H1 (cell line): ENCODE data around the gene GADD45B. TPM values are rescaled to one million over a fixed set of nuclear protein-coding genes. Genes with fewer than 3 reads are reported as not detected.
A peak's percentile ranks its signal among the peaks of the same experiment; 100 is the strongest.

Experiments used
- CTCF ChIA-PET: fragments of 300-600 bp; sonication (Branson Sonifier 250); formaldehyde crosslinking; loops from one replicate; lab custom pipeline; 2021; ENCODE audit not compliant: partially characterized antibody; lab: Charles Lee
- POLR2A ChIA-PET: fragments of 300-600 bp; sonication (Branson Sonifier 250); formaldehyde crosslinking; loops from one replicate; lab custom pipeline; 2021; ENCODE audit warnings: inconsistent platforms; ENCODE audit not compliant: partially characterized antibody; lab: Charles Lee
- DNase-seq, 2 experiments: peaks; one replicate each; pipeline versions ENCODE4 v3.0.0 to v3.0.0-alpha.2; 2010 to 2022; ENCODE audit warnings: low spot score in 2 of 2, low read depth in 1 of 2, mixed read lengths in 1 of 2
- FAIRE-seq: peaks from 2 replicates; lab custom pipeline; 2011; peaks lifted over from hg19 to GRCh38; lab: Jason Lieb, UNC
- H2AFZ ChIP-seq: 2 replicates; pipeline ENCODE4 v1.8.1; 2012; ENCODE audit warnings: low read length, inconsistent platforms
- H2AK5ac ChIP-seq: 2 replicates; pipeline ENCODE4 v1.6.1; 2013; ENCODE audit warnings: low read depth, low read length
- H2BK120ac ChIP-seq: replicated peaks from 2 replicates; pipeline ENCODE3; 2013; ENCODE audit warnings: low read depth, low read length, inconsistent platforms
- H2BK12ac ChIP-seq: 2 replicates; pipeline ENCODE4 v1.6.1; 2013; ENCODE audit warnings: low read depth, low read length
- H2BK15ac ChIP-seq: 2 replicates; pipeline ENCODE4 v1.6.1; 2013; ENCODE audit warnings: low read length
- H2BK20ac ChIP-seq: 2 replicates; pipeline ENCODE4 v1.6.1; 2013; ENCODE audit warnings: low read length
- H2BK5ac ChIP-seq: 2 replicates; pipeline ENCODE4 v1.6.1; 2013; ENCODE audit warnings: low read depth, low read length
- H3K14ac ChIP-seq: 2 replicates; pipeline ENCODE4 v1.6.1; 2013; ENCODE audit warnings: inconsistent platforms; ENCODE audit not compliant: insufficient read length
- H3K18ac ChIP-seq: 2 replicates; pipeline ENCODE4 v1.6.1; 2013; ENCODE audit warnings: low read length; ENCODE audit errors: extremely low read depth
- H3K23ac ChIP-seq: 2 replicates; pipeline ENCODE4 v1.6.1; 2013; ENCODE audit warnings: inconsistent platforms; ENCODE audit not compliant: insufficient read length
- H3K23me2 ChIP-seq: 2 replicates; pipeline ENCODE4 v1.6.1; 2013; ENCODE audit warnings: low read depth, low read length
- H3K27ac ChIP-seq: 2 replicates; pipeline ENCODE4 v1.6.1; 2011; ENCODE audit warnings: low read depth, low read length, inconsistent platforms
- H3K27me3 ChIP-seq, 4 experiments: replicated peaks in 1 of 4; 1 replicate in 1 of 4; 2 replicates in 3 of 4; pipeline versions ENCODE4 v1.6.1 to v1.8.1; 2011 to 2013; ENCODE audit warnings: low read length in 3 of 4, mild to moderate bottlenecking in 3 of 4, inconsistent platforms in 2 of 4, mixed read lengths in 2 of 4, moderate library complexity in 1 of 4; ENCODE audit not compliant: control insufficient read depth in 3 of 4, insufficient read depth in 3 of 4; ENCODE audit errors: extremely low read depth in 1 of 4
- H3K36me3 ChIP-seq, 4 experiments: 2 replicates each; pipeline versions ENCODE4 v1.6.1 to v1.8.1; 2011 to 2013; ENCODE audit warnings: mild to moderate bottlenecking in 4 of 4, low read length in 3 of 4, moderate library complexity in 2 of 4, control low read depth in 1 of 4, inconsistent platforms in 1 of 4; ENCODE audit not compliant: insufficient read depth in 4 of 4, control insufficient read depth in 2 of 4
- H3K4ac ChIP-seq: replicated peaks from 2 replicates; pipeline ENCODE3; 2013; ENCODE audit warnings: low read length, low read depth, mixed read lengths, inconsistent platforms; ENCODE audit not compliant: insufficient read length
- H3K4me1 ChIP-seq, 4 experiments: replicated peaks in 1 of 4; 1 replicate in 1 of 4; 2 replicates in 3 of 4; pipeline versions ENCODE4 v1.6.1 to v1.8.1; 2011 to 2013; ENCODE audit warnings: low read length in 3 of 4, inconsistent platforms in 2 of 4, mixed read lengths in 1 of 4; ENCODE audit not compliant: insufficient read depth in 4 of 4, control insufficient read depth in 3 of 4
- H3K4me2 ChIP-seq, 2 experiments: 2 replicates each; pipeline versions ENCODE4 v1.6.1 to v1.8.1; 2011 to 2013; ENCODE audit warnings: low read depth in 2 of 2, low read length in 2 of 2, control low read depth in 1 of 2, inconsistent platforms in 1 of 2, mild to moderate bottlenecking in 1 of 2; ENCODE audit not compliant: insufficient read depth in 1 of 2
- H3K4me3 ChIP-seq, 4 experiments: fragments of 200-600, 300-600 bp in 1 of 4; sonication (generic), shearing (Covaris generic), sonication (Bioruptor Twin) in 1 of 4; 2 replicates each; pipeline versions ENCODE4 v1.5.1 to v1.8.1; 2011 to 2016; ENCODE audit warnings: low read length in 4 of 4, low read depth in 3 of 4, control low read depth in 2 of 4, inconsistent platforms in 2 of 4, mild to moderate bottlenecking in 2 of 4, mixed read lengths in 1 of 4, moderate library complexity in 1 of 4; ENCODE audit not compliant: insufficient read depth in 2 of 4; ENCODE audit errors: extremely low read depth in 1 of 4
- H3K56ac ChIP-seq: replicated peaks from 2 replicates; pipeline ENCODE3; 2013; ENCODE audit warnings: low read depth, mild to moderate bottlenecking, mixed read lengths, low read length, inconsistent platforms; ENCODE audit not compliant: insufficient read length
- H3K79me1 ChIP-seq: 2 replicates; pipeline ENCODE4 v1.6.1; 2013; ENCODE audit warnings: low read depth, low read length, control low read depth
- H3K79me2 ChIP-seq, 2 experiments: 2 replicates each; pipeline versions ENCODE4 v1.6.1 to v1.8.1; 2012 to 2013; ENCODE audit warnings: low read length in 2 of 2, mild to moderate bottlenecking in 2 of 2, inconsistent platforms in 1 of 2; ENCODE audit not compliant: insufficient read depth in 2 of 2, control insufficient read depth in 1 of 2
- H3K9ac ChIP-seq, 4 experiments: replicated peaks in 1 of 4; 1 replicate in 1 of 4; 2 replicates in 3 of 4; pipeline versions ENCODE4 v1.6.1 to v1.8.1; 2011 to 2013; ENCODE audit warnings: low read depth in 3 of 4, low read length in 3 of 4, control low read depth in 2 of 4, mild to moderate bottlenecking in 2 of 4, moderate library complexity in 2 of 4, inconsistent platforms in 1 of 4; ENCODE audit errors: extremely low read depth in 1 of 4
- H3K9me3 ChIP-seq, 2 experiments: 2 replicates each; pipeline versions ENCODE4 v1.6.1 to v1.8.1; 2012 to 2013; ENCODE audit warnings: mild to moderate bottlenecking in 2 of 2, moderate library complexity in 2 of 2, control low read depth in 1 of 2, inconsistent platforms in 1 of 2, low read depth in 1 of 2, low read length in 1 of 2, mixed read lengths in 1 of 2; ENCODE audit not compliant: insufficient read depth in 2 of 2
- H4K20me1 ChIP-seq, 2 experiments: replicated peaks in 1 of 2; 2 replicates each; pipeline versions ENCODE3 to v1.8.1; 2011 to 2013; ENCODE audit warnings: inconsistent platforms in 2 of 2, low read length in 2 of 2, mild to moderate bottlenecking in 1 of 2; ENCODE audit not compliant: insufficient read depth in 2 of 2, control insufficient read depth in 1 of 2
- H4K5ac ChIP-seq: 2 replicates; pipeline ENCODE4 v1.6.1; 2013; ENCODE audit warnings: low read length, low read depth, mixed read lengths, inconsistent platforms; ENCODE audit not compliant: insufficient read length
- H4K8ac ChIP-seq: 2 replicates; pipeline ENCODE4 v1.8.0; 2013; ENCODE audit warnings: mild to moderate bottlenecking, moderate library complexity, low read length, inconsistent platforms; ENCODE audit not compliant: insufficient read depth; ENCODE audit errors: extremely low read depth
- H4K91ac ChIP-seq: replicated peaks from 2 replicates; pipeline ENCODE3; 2013; ENCODE audit warnings: low read length, mixed read lengths, inconsistent platforms; ENCODE audit not compliant: insufficient read length
- SIN3A ChIP-seq, 2 experiments: IDR thresholded peaks in 1 of 2; conservative IDR thresholded peaks in 1 of 2; 2 replicates each; pipeline ENCODE4 v1.6.1; 2011 to 2012; ENCODE audit warnings: low read length in 2 of 2, improper control_type of control experiment in 1 of 2, low read depth in 1 of 2, mild to moderate bottlenecking in 1 of 2
- TAF1 ChIP-seq: IDR thresholded peaks from 2 replicates; pipeline ENCODE4 v1.6.1; 2011; ENCODE audit warnings: mild to moderate bottlenecking, low read depth, low read length
- WGBS, 2 experiments: shearing (Covaris generic) in 1 of 2; methylation state at CpG; one replicate each; pipeline versions ENCODE4 v1.1.6 to v1.1.7; 2013 to 2015; ENCODE audit warnings: low lambda C conversion rate in 2 of 2, mixed read lengths in 2 of 2, inconsistent platforms in 1 of 2, low coverage in 1 of 2, missing lambda C conversion rate in 1 of 2; ENCODE audit not compliant: insufficient replicate concordance in 2 of 2, insufficient coverage in 1 of 2, insufficient read length in 1 of 2; ENCODE audit errors: extremely low coverage in 1 of 2, missing lambda C conversion rate in 1 of 2; 5-methylcytosine and 5-hydroxymethylcytosine counted together
- polyA plus RNA-seq, 7 experiments: library from polyadenylated mRNA; depleted of rRNA in 3 of 7; stranded (reverse) in 5 of 7; unstranded in 2 of 7; fragments of >200 nt in 5 of 7; fragments of 200-250 nt in 2 of 7; gene quantifications; 1 replicate in 5 of 7; 2 replicates in 1 of 7; 4 replicates in 1 of 7; pipeline versions ENCODE4 v1.2.1 to v1.2.3, GENCODE V29; 2011 to 2013; ENCODE audit warnings: missing spikeins in 2 of 7, mixed read lengths in 2 of 7
- total RNA-seq: library from RNA; stranded (reverse); fragmentation: NEBNext Ultra II Directional; extraction: Animal tissue kit (Norgen Biotek cat#: 25700); gene quantifications from 2 replicates; pipeline ENCODE4 v1.2.1, GENCODE V29; 2021
- TF ChIP-seq, protein P1 (sequence below), 3 experiments: IDR thresholded peaks; 1 replicate in 2 of 3; 2 replicates in 1 of 3; pipeline versions ENCODE4 v1.5.1 to v1.6.1; 2011; ENCODE audit warnings: low read length in 3 of 3, mild to moderate bottlenecking in 3 of 3, inconsistent platforms in 2 of 3, low read depth in 1 of 3, moderate library complexity in 1 of 3; ENCODE audit not compliant: insufficient read depth in 1 of 3; ENCODE audit errors: control extremely low read depth in 1 of 3

Gene GADD45B
- total and polyA plus RNA-seq, 2 of the 8 experiments (the other 6 are each of a cell fraction or from before 2014, with no cell fraction given) = 7.4 to 11.4 TPM

DNA sequence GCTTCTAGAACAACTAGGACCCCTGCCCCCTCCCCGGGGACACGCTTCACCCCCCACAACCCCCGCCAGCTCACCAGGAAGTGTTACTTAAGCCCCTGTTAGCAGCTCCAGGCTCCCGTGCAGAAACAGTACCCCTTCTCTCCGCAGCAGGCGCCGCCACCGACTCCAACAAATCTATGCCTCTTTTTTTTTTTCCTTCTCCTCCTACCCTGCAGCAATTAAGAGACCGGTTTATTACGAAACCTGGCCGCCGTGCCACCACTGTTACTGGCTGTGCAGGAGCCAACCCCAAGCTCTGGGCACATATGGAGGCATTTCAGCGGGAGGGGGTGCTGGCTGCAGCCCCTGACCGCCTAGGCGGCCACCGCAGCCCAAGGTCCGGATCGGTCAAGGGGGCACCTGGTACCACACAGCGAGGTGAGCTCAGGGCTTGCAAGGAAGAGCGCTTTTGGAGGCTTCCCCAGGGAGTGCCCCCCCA lies 2.4 kb downstream of the GADD45B start:
- Histone ChIP-seq H3K27ac (no peak overlapping the region), H4K20me1 (peaks cover 12% of the 10 kb centered on the region in 2 experiments), H3K4me2 (peak overlapping the region; percentile 87 to 94), H3K14ac (no peak overlapping the region), H2BK120ac (no peak overlapping the region), H2BK20ac (no peak overlapping the region), H3K18ac (no peak overlapping the region), H3K4me1 (peaks cover 0 to 14% (median 13%) of the 10 kb centered on the region in 4 experiments; a peak in 6 of 7 replicates), H3K79me2 (peaks cover 0 to 7% of the 10 kb centered on the region in 2 experiments; a peak in 1 of 4 replicates), H2AK5ac (no peak overlapping the region), H3K23me2 (peaks cover 22% of the 10 kb centered on the region; the same call in 1 of the 2 replicates), H3K79me1 (peaks cover 4% of the 10 kb centered on the region; the same call in 1 of the 2 replicates), H3K27me3 (peaks cover 10 to 40% (median 34%) of the 10 kb centered on the region in 4 experiments), H3K4ac (no peak overlapping the region), H2BK15ac (no peak overlapping the region), H4K91ac (no peak overlapping the region), H2BK5ac (no peak overlapping the region), H3K56ac (no peak overlapping the region), H3K23ac (no peak overlapping the region), H4K8ac (no peak overlapping the region; the same call in 1 of the 2 replicates), H3K9me3 (peaks cover 0 to 3% of the 10 kb centered on the region in 2 experiments; a peak in 2 of 4 replicates), H3K4me3 (peak overlapping the region; percentile 49 to 81 (median 56)), H3K36me3 (peaks cover 0 to 5% (median 0%) of the 10 kb centered on the region in 4 experiments; a peak in 1 of 8 replicates), H2AFZ (no peak overlapping the region), H3K9ac (no peak overlapping the region), H4K5ac (no peak overlapping the region), H2BK12ac (no peak overlapping the region)
- 2% methylated on average over 18 of the region's 20 CpGs; no CpG with 5 or more reads in 1 of the 2 experiments for WGBS, 2 experiments
- TF ChIP-seq SIN3A (conservative IDR thresholded peaks at IDR 0.05 in 1 of 2, IDR thresholded peaks at IDR 0.05 in 1 of 2; ENCODE audit: low read depth in 1 of 2, low read length in 2 of 2) (0 out of 4 replicates have a peak, but pooled peaks of 1 of the 2 experiments have one; percentile 5), TAF1 (no peak)
- TF ChIP-seq, protein P1, sequence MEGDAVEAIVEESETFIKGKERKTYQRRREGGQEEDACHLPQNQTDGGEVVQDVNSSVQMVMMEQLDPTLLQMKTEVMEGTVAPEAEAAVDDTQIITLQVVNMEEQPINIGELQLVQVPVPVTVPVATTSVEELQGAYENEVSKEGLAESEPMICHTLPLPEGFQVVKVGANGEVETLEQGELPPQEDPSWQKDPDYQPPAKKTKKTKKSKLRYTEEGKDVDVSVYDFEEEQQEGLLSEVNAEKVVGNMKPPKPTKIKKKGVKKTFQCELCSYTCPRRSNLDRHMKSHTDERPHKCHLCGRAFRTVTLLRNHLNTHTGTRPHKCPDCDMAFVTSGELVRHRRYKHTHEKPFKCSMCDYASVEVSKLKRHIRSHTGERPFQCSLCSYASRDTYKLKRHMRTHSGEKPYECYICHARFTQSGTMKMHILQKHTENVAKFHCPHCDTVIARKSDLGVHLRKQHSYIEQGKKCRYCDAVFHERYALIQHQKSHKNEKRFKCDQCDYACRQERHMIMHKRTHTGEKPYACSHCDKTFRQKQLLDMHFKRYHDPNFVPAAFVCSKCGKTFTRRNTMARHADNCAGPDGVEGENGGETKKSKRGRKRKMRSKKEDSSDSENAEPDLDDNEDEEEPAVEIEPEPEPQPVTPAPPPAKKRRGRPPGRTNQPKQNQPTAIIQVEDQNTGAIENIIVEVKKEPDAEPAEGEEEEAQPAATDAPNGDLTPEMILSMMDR (IDR thresholded peaks at IDR 0.05; ENCODE audit: control extremely low read depth in 1 of 3, insufficient read depth in 1 of 3, low read depth in 1 of 3, low read length in 3 of 3) = peak in 1 of 3 experiments; percentile 9; a peak in 1 of 4 replicates
- CTCF ChIA-PET = interaction anchor here (0.5 to 8.0 kb wide), 19 partner anchors 14 to 1519 kb away, joined by 3 to 96 read pairs (median 4); no protein-coding TSS in a partner anchor
- FAIRE-seq = no peak
- DNase-seq = peak in 1 of 2 experiments; percentile 72
- POLR2A ChIA-PET = interaction anchor here (0.6 to 9.2 kb wide), 27 partner anchors 9 to 1507 kb away, joined by 3 to 216 read pairs (median 4); partner anchors contain the start of genes EEF2 and LMNB2
